Keratinocyte (primary cell): ENCODE data around the gene LRRC19. TPM values are rescaled to one million over a fixed set of nuclear protein-coding genes. Genes with fewer than 3 reads are reported as not detected.
A peak's percentile ranks its signal among the peaks of the same experiment; 100 is the strongest.

Source experiments
- DNase-seq: peaks from one replicate; pipeline ENCODE4 v3.0.0-alpha.2; 2011; ENCODE audit warnings: low read depth, missing footprints, low spot score
- FAIRE-seq: peaks from 2 replicates; lab custom pipeline; 2011; peaks lifted over from hg19 to GRCh38; lab: Jason Lieb, UNC
- H2AFZ ChIP-seq: 2 replicates; pipeline ENCODE4 v1.6.0; 2012; ENCODE audit warnings: low read length, control low read depth, inconsistent platforms; ENCODE audit not compliant: control insufficient read depth
- H3K27ac ChIP-seq: 2 replicates; pipeline ENCODE4 v1.5.1; 2011; ENCODE audit warnings: low read length; ENCODE audit not compliant: control insufficient read depth, insufficient read depth
- H3K27me3 ChIP-seq: 3 replicates; pipeline ENCODE4 v1.6.0; 2011; ENCODE audit warnings: low read length; ENCODE audit not compliant: control insufficient read depth, insufficient read depth; ENCODE audit errors: extremely low read depth
- H3K36me3 ChIP-seq, 2 experiments: 2 replicates in 1 of 2; 3 replicates in 1 of 2; pipeline ENCODE4 v1.5.1; 2011; ENCODE audit warnings: low read length in 2 of 2, mild to moderate bottlenecking in 1 of 2; ENCODE audit not compliant: control insufficient read depth in 2 of 2, insufficient read depth in 2 of 2; ENCODE audit errors: extremely low read depth in 1 of 2
- H3K4me1 ChIP-seq: 3 replicates; pipeline ENCODE4 v1.5.1; 2011; ENCODE audit warnings: low read length; ENCODE audit not compliant: control insufficient read depth, insufficient read depth; ENCODE audit errors: extremely low read depth
- H3K4me2 ChIP-seq: 3 replicates; pipeline ENCODE4 v1.6.0; 2011; ENCODE audit warnings: low read depth, low read length; ENCODE audit not compliant: control insufficient read depth, insufficient read depth; ENCODE audit errors: extremely low read depth
- H3K4me3 ChIP-seq, 3 experiments: fragments of 200-600 bp in 1 of 3; sonication (generic) in 1 of 3; 2 replicates in 2 of 3; 3 replicates in 1 of 3; pipeline ENCODE4 v1.5.1; 2011 to 2016; ENCODE audit warnings: low read length in 3 of 3, mild to moderate bottlenecking in 3 of 3, control low read depth in 2 of 3, inconsistent platforms in 1 of 3, low read depth in 1 of 3, mixed read lengths in 1 of 3, mixed run types in 1 of 3, moderate library complexity in 1 of 3; ENCODE audit not compliant: control insufficient read depth in 2 of 3, insufficient read depth in 2 of 3; ENCODE audit errors: extremely low read depth in 1 of 3
- H3K79me2 ChIP-seq: 2 replicates; pipeline ENCODE4 v1.6.0; 2012; ENCODE audit warnings: low read length; ENCODE audit not compliant: control insufficient read depth, insufficient read depth
- H3K9ac ChIP-seq: 3 replicates; pipeline ENCODE4 v1.6.0; 2011; ENCODE audit warnings: low read length; ENCODE audit not compliant: control insufficient read depth, insufficient read depth; ENCODE audit errors: extremely low read depth
- H3K9me1 ChIP-seq: 3 replicates; pipeline ENCODE4 v1.6.0; 2011; ENCODE audit warnings: low read length; ENCODE audit not compliant: control insufficient read depth, insufficient read depth; ENCODE audit errors: extremely low read depth
- H3K9me3 ChIP-seq: 2 replicates; pipeline ENCODE4 v1.5.1; 2012; ENCODE audit warnings: low read depth, low read length; ENCODE audit not compliant: control insufficient read depth
- H4K20me1 ChIP-seq: 3 replicates; pipeline ENCODE4 v1.6.0; 2011; ENCODE audit warnings: low read length; ENCODE audit not compliant: control insufficient read depth, insufficient read depth; ENCODE audit errors: extremely low read depth
- EZH2 ChIP-seq: IDR thresholded peaks from one replicate; pipeline ENCODE4 v1.6.1; 2012; ENCODE audit warnings: inconsistent platforms, mild to moderate bottlenecking, low read length, moderate library complexity
- dilution Hi-C: fragments of 300-500 bp; cut with MboI; formaldehyde crosslinking; loops from one replicate; pipeline ENCODE4 v1.7.0; 2020; ENCODE audit warnings: low sequenced_read_pairs; ENCODE audit not compliant: extremely low pct_ligation_motif_present
- polyA plus RNA-seq, 5 experiments: library from polyadenylated mRNA; depleted of rRNA in 3 of 5; stranded (reverse) in 3 of 5; stranded (forward) in 1 of 5; unstranded in 1 of 5; fragments of >200 nt; gene quantifications; 1 replicate in 1 of 5; 2 replicates in 3 of 5; 3 replicates in 1 of 5; pipeline versions ENCODE4 v1.2.1 to v1.2.3, GENCODE V29; 2011 to 2012; ENCODE audit warnings: missing spikeins in 2 of 5, low read depth in 1 of 5, low replicate concordance in 1 of 5
- TF ChIP-seq, protein P1 (sequence below), 3 experiments: IDR thresholded peaks in 1 of 3; conservative IDR thresholded peaks in 1 of 3; optimal IDR thresholded peaks in 1 of 3; 2 replicates in 2 of 3; 3 replicates in 1 of 3; pipeline versions ENCODE3 to v1.5.1; 2011; ENCODE audit warnings: low read length in 3 of 3, mild to moderate bottlenecking in 3 of 3, moderate library complexity in 2 of 3, control low read depth in 1 of 3, inconsistent platforms in 1 of 3; ENCODE audit not compliant: insufficient read depth in 2 of 3; ENCODE audit errors: extremely low read depth in 1 of 3

The LRRC19 gene
- polyA plus RNA-seq, 1 donor (not counting 4 experiments of a cell fraction or from before 2014, with no cell fraction given): not detected

- Histone ChIP-seq H3K27me3 (no peaks in the 10 kb centered on the region), H2AFZ (peak overlapping the region; percentile 50), H3K4me3 (peak overlapping the region; percentile 52 to 61 (median 58)), H3K36me3 (no peaks in the 10 kb centered on the region), H3K4me2 (peak overlapping the region; percentile 51), H3K9me1 (no peaks in the 10 kb centered on the region), H3K9ac (peak overlapping the region; percentile 67), H4K20me1 (no peaks in the 10 kb centered on the region), H3K4me1 (peaks cover 6% of the 10 kb centered on the region), H3K79me2 (peaks cover 2% of the 10 kb centered on the region), H3K27ac (peak overlapping the region; percentile 70), H3K9me3 (no peaks in the 10 kb centered on the region)
- dilution Hi-C loops: no loop called here
- no peak for FAIRE-seq
- DNase-seq: no peak
- TF ChIP-seq, protein P1, sequence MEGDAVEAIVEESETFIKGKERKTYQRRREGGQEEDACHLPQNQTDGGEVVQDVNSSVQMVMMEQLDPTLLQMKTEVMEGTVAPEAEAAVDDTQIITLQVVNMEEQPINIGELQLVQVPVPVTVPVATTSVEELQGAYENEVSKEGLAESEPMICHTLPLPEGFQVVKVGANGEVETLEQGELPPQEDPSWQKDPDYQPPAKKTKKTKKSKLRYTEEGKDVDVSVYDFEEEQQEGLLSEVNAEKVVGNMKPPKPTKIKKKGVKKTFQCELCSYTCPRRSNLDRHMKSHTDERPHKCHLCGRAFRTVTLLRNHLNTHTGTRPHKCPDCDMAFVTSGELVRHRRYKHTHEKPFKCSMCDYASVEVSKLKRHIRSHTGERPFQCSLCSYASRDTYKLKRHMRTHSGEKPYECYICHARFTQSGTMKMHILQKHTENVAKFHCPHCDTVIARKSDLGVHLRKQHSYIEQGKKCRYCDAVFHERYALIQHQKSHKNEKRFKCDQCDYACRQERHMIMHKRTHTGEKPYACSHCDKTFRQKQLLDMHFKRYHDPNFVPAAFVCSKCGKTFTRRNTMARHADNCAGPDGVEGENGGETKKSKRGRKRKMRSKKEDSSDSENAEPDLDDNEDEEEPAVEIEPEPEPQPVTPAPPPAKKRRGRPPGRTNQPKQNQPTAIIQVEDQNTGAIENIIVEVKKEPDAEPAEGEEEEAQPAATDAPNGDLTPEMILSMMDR (optimal IDR thresholded peaks at IDR 0.05 in 1 of 3, IDR thresholded peaks at IDR 0.05 in 1 of 3, conservative IDR thresholded peaks at IDR 0.05 in 1 of 3; ENCODE audit: extremely low read depth in 1 of 3, insufficient read depth in 2 of 3, low read length in 3 of 3): no peak
- no peak for TF ChIP-seq EZH2
Measured at GRCh38 chr9:26955222-26955903, 50.1 kb downstream of the LRRC19 start.

DNA sequence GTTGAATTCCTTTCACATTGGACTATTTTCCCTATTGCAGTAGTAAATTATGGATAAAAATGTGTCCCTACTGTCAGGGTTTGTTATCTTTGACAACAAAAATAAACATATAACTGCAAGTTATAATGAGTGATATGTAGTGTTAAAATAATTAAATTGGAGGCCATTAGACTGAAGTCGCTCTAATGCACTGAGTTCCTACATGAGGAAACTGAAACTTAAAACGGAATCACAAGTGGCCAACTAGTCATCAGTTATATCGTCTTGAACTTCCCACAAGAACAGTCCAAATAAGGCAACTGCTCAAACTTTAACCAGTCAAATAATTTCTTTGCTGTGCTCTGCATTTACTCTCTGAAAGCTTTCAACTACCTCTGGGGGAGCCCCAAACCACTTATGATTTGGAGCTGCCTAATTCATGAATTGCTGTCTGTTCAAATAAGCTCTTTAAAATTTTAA, 51.4 kb downstream of the LRRC19 start:
- dilution Hi-C loops: no loop called here
- Histone ChIP-seq H3K27ac (no peak overlapping the region), H3K27me3 (no peaks in the 10 kb centered on the region), H3K9ac (no peak overlapping the region), H3K4me2 (no peak overlapping the region), H3K36me3 (no peaks in the 10 kb centered on the region), H3K9me1 (no peaks in the 10 kb centered on the region), H3K4me1 (peaks cover 12% of the 10 kb centered on the region), H2AFZ (no peak overlapping the region), H4K20me1 (no peaks in the 10 kb centered on the region), H3K79me2 (peaks cover 2% of the 10 kb centered on the region), H3K4me3 (no peak overlapping the region), H3K9me3 (no peaks in the 10 kb centered on the region)
- no peak for TF ChIP-seq EZH2
- TF ChIP-seq, protein P1 (optimal IDR thresholded peaks at IDR 0.05 in 1 of 3, IDR thresholded peaks at IDR 0.05 in 1 of 3, conservative IDR thresholded peaks at IDR 0.05 in 1 of 3; ENCODE audit: extremely low read depth in 1 of 3, insufficient read depth in 2 of 3, low read length in 3 of 3): no peak
- FAIRE-seq (no peak), DNase-seq (no peak)
